D721Med (cell line): ENCODE data around the gene TEX22.

ENCODE experiments used
- DNase-seq: peaks from one replicate; pipeline ENCODE4 v3.0.0; 2011; ENCODE audit warnings: low spot score; ENCODE audit not compliant: insufficient read length
- FAIRE-seq: peaks from 2 replicates; lab custom pipeline; 2011; peaks lifted over from hg19 to GRCh38; lab: Jason Lieb, UNC
- CTCF ChIP-seq: IDR thresholded peaks from 2 replicates; pipeline ENCODE4 v1.5.1; 2012; ENCODE audit warnings: mild to moderate bottlenecking, control low read depth; ENCODE audit not compliant: insufficient read depth; ENCODE audit errors: missing control alignments

The TEX22 gene

GRCh38 chr14:105414456-105415371, 16.4 kb downstream of the TEX22 start:
- DNase-seq (peak; percentile 79), FAIRE-seq (no peak)
- TF ChIP-seq CTCF: peak; percentile 34

GRCh38 chr14:105415481-105416428, 17.4 kb downstream of the TEX22 start:
- FAIRE-seq (no peak), DNase-seq (no peak)
- no peak for TF ChIP-seq CTCF

GRCh38 chr14:105416671-105417070, 18.3 kb downstream of the TEX22 start:
- FAIRE-seq (no peak), DNase-seq (no peak)
- no peak for TF ChIP-seq CTCF

GRCh38 chr14:105417690-105418121, 19.4 kb downstream of the TEX22 start:
- FAIRE-seq (no peak), DNase-seq (no peak)
- TF ChIP-seq CTCF: no peak

- TF ChIP-seq CTCF: no peak
- FAIRE-seq: no peak
- no peak for DNase-seq
Measured at GRCh38 chr14:105418269-105419194, 20.2 kb downstream of the TEX22 start.
